Keratinocyte (primary cell): Measurements from ENCODE around the gene TNK1. TPM values are rescaled to one million over a fixed set of nuclear protein-coding genes. Genes with fewer than 3 reads are reported as not detected.
"Not testable (repeated sequence)": the region's sequence is repeated elsewhere in the genome, so short reads cannot be mapped to it uniquely, and the experiment has no call there.

Source experiments
- DNase-seq: peaks from one replicate; pipeline ENCODE4 v3.0.0-alpha.2; 2011; ENCODE audit warnings: low read depth, missing footprints, low spot score
- FAIRE-seq: peaks from 2 replicates; lab custom pipeline; 2011; peaks lifted over from hg19 to GRCh38; lab: Jason Lieb, UNC
- H2AFZ ChIP-seq: 2 replicates; pipeline ENCODE4 v1.6.0; 2012; ENCODE audit warnings: low read length, control low read depth, inconsistent platforms; ENCODE audit not compliant: control insufficient read depth
- H3K27ac ChIP-seq: 2 replicates; pipeline ENCODE4 v1.5.1; 2011; ENCODE audit warnings: low read length; ENCODE audit not compliant: control insufficient read depth, insufficient read depth
- H3K27me3 ChIP-seq: 3 replicates; pipeline ENCODE4 v1.6.0; 2011; ENCODE audit warnings: low read length; ENCODE audit not compliant: control insufficient read depth, insufficient read depth; ENCODE audit errors: extremely low read depth
- H3K36me3 ChIP-seq, 2 experiments: 2 replicates in 1 of 2; 3 replicates in 1 of 2; pipeline ENCODE4 v1.5.1; 2011; ENCODE audit warnings: low read length in 2 of 2, mild to moderate bottlenecking in 1 of 2; ENCODE audit not compliant: control insufficient read depth in 2 of 2, insufficient read depth in 2 of 2; ENCODE audit errors: extremely low read depth in 1 of 2
- H3K4me1 ChIP-seq: 3 replicates; pipeline ENCODE4 v1.5.1; 2011; ENCODE audit warnings: low read length; ENCODE audit not compliant: control insufficient read depth, insufficient read depth; ENCODE audit errors: extremely low read depth
- H3K4me2 ChIP-seq: 3 replicates; pipeline ENCODE4 v1.6.0; 2011; ENCODE audit warnings: low read depth, low read length; ENCODE audit not compliant: control insufficient read depth, insufficient read depth; ENCODE audit errors: extremely low read depth
- H3K4me3 ChIP-seq, 3 experiments: fragments of 200-600 bp in 1 of 3; sonication (generic) in 1 of 3; 2 replicates in 2 of 3; 3 replicates in 1 of 3; pipeline ENCODE4 v1.5.1; 2011 to 2016; ENCODE audit warnings: low read length in 3 of 3, mild to moderate bottlenecking in 3 of 3, control low read depth in 2 of 3, inconsistent platforms in 1 of 3, low read depth in 1 of 3, mixed read lengths in 1 of 3, mixed run types in 1 of 3, moderate library complexity in 1 of 3; ENCODE audit not compliant: control insufficient read depth in 2 of 3, insufficient read depth in 2 of 3; ENCODE audit errors: extremely low read depth in 1 of 3
- H3K79me2 ChIP-seq: 2 replicates; pipeline ENCODE4 v1.6.0; 2012; ENCODE audit warnings: low read length; ENCODE audit not compliant: control insufficient read depth, insufficient read depth
- H3K9ac ChIP-seq: 3 replicates; pipeline ENCODE4 v1.6.0; 2011; ENCODE audit warnings: low read length; ENCODE audit not compliant: control insufficient read depth, insufficient read depth; ENCODE audit errors: extremely low read depth
- H3K9me1 ChIP-seq: 3 replicates; pipeline ENCODE4 v1.6.0; 2011; ENCODE audit warnings: low read length; ENCODE audit not compliant: control insufficient read depth, insufficient read depth; ENCODE audit errors: extremely low read depth
- H3K9me3 ChIP-seq: 2 replicates; pipeline ENCODE4 v1.5.1; 2012; ENCODE audit warnings: low read depth, low read length; ENCODE audit not compliant: control insufficient read depth
- H4K20me1 ChIP-seq: 3 replicates; pipeline ENCODE4 v1.6.0; 2011; ENCODE audit warnings: low read length; ENCODE audit not compliant: control insufficient read depth, insufficient read depth; ENCODE audit errors: extremely low read depth
- EZH2 ChIP-seq: IDR thresholded peaks from one replicate; pipeline ENCODE4 v1.6.1; 2012; ENCODE audit warnings: inconsistent platforms, mild to moderate bottlenecking, low read length, moderate library complexity
- dilution Hi-C: fragments of 300-500 bp; cut with MboI; formaldehyde crosslinking; loops from one replicate; pipeline ENCODE4 v1.7.0; 2020; ENCODE audit warnings: low sequenced_read_pairs; ENCODE audit not compliant: extremely low pct_ligation_motif_present
- polyA plus RNA-seq, 5 experiments: library from polyadenylated mRNA; depleted of rRNA in 3 of 5; stranded (reverse) in 3 of 5; stranded (forward) in 1 of 5; unstranded in 1 of 5; fragments of >200 nt; gene quantifications; 1 replicate in 1 of 5; 2 replicates in 3 of 5; 3 replicates in 1 of 5; pipeline versions ENCODE4 v1.2.1 to v1.2.3, GENCODE V29; 2011 to 2012; ENCODE audit warnings: missing spikeins in 2 of 5, low read depth in 1 of 5, low replicate concordance in 1 of 5
- TF ChIP-seq, protein P1 (sequence below), 3 experiments: IDR thresholded peaks in 1 of 3; conservative IDR thresholded peaks in 1 of 3; optimal IDR thresholded peaks in 1 of 3; 2 replicates in 2 of 3; 3 replicates in 1 of 3; pipeline versions ENCODE3 to v1.5.1; 2011; ENCODE audit warnings: low read length in 3 of 3, mild to moderate bottlenecking in 3 of 3, moderate library complexity in 2 of 3, control low read depth in 1 of 3, inconsistent platforms in 1 of 3; ENCODE audit not compliant: insufficient read depth in 2 of 3; ENCODE audit errors: extremely low read depth in 1 of 3

TNK1 gene
- polyA plus RNA-seq, 1 donor (not counting 4 experiments of a cell fraction or from before 2014, with no cell fraction given): 10.6 TPM

DNA sequence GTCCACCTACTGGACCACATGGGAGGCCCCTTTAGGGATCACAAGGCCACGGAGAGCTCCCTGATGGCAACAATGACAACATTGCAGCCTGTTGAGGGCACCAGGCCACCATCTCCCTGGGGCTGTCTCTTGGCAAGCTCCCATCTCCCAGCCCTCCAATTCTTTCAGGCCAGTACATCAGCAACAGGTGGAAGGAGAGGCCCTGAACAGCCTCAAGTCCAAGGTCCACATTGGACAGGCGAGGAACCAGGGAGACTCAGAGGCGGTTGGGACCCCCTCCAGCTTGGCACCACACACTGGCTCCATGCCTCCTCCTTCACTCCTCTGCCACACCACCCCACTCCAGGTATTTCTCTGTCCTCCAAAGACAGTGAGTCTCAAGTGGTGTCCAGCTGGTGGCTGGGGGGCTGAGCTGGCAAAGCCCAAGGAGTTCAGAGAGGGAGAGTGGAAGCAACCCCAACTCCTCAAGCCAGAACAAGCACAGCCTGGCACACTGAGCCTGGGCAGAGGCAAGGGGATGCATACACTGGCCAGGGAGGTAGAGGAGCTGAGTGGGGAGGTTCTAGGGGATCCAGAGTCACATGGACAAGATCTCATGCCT lies 45.9 kb upstream of the TNK1 start:
- DNase-seq: no peak
- Histone ChIP-seq H3K36me3 (no peaks in the 10 kb centered on the region), H4K20me1 (no peaks in the 10 kb centered on the region), H3K9me1 (no peaks in the 10 kb centered on the region), H3K9ac (no peak overlapping the region), H3K4me3 (no peak overlapping the region), H2AFZ (no peak overlapping the region), H3K27ac (no peak overlapping the region), H3K4me1 (peaks cover 3% of the 10 kb centered on the region), H3K9me3 (no peaks in the 10 kb centered on the region), H3K79me2 (no peaks in the 10 kb centered on the region), H3K27me3 (no peaks in the 10 kb centered on the region), H3K4me2 (no peak overlapping the region)
- dilution Hi-C loops: no loop called here
- no peak for FAIRE-seq
- TF ChIP-seq, protein P1, sequence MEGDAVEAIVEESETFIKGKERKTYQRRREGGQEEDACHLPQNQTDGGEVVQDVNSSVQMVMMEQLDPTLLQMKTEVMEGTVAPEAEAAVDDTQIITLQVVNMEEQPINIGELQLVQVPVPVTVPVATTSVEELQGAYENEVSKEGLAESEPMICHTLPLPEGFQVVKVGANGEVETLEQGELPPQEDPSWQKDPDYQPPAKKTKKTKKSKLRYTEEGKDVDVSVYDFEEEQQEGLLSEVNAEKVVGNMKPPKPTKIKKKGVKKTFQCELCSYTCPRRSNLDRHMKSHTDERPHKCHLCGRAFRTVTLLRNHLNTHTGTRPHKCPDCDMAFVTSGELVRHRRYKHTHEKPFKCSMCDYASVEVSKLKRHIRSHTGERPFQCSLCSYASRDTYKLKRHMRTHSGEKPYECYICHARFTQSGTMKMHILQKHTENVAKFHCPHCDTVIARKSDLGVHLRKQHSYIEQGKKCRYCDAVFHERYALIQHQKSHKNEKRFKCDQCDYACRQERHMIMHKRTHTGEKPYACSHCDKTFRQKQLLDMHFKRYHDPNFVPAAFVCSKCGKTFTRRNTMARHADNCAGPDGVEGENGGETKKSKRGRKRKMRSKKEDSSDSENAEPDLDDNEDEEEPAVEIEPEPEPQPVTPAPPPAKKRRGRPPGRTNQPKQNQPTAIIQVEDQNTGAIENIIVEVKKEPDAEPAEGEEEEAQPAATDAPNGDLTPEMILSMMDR (optimal IDR thresholded peaks at IDR 0.05 in 1 of 3, IDR thresholded peaks at IDR 0.05 in 1 of 3, conservative IDR thresholded peaks at IDR 0.05 in 1 of 3; ENCODE audit: extremely low read depth in 1 of 3, insufficient read depth in 2 of 3, low read length in 3 of 3): no peak
- TF ChIP-seq EZH2: no peak

DNA sequence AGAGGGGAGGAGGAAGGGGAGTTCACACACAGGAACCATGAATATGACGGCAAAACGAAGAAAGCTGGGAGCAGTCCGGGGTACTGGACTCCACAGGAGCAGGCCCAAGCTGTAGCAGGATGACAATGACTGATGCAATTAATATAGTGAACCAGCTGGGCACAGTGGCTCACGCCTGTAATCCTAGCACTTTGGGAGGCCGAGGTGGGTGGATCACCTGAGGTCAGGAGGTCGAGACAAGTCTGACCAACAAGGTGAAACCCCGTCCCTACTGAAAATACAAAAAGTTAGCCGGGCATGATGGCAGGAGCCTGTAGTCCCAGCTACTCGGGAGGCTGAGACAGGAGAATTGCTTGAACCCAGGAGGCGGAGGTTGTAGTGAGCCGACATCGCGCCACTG lies 45.1 kb upstream of the TNK1 start:
- H4K20me1 ChIP-seq, H3K27me3 ChIP-seq, H3K9me3 ChIP-seq, DNase-seq, H3K4me3 ChIP-seq, H3K9ac ChIP-seq, dilution Hi-C loops, H2AFZ ChIP-seq, H3K9me1 ChIP-seq, H3K36me3 ChIP-seq, FAIRE-seq, H3K4me2 ChIP-seq, H3K79me2 ChIP-seq, H3K27ac ChIP-seq, H3K4me1 ChIP-seq: not testable (repeated sequence)
